CD4-positive, alpha-beta T cell treated with Interleukin-6 for 4 hours (primary cell): Measurements from ENCODE around the gene HSPB9.

Experiments used
- DNase-seq: peaks from one replicate; pipeline ENCODE4 v3.0.0-alpha.2; 2020; ENCODE audit warnings: mixed read lengths

HSPB9 gene

DNA sequence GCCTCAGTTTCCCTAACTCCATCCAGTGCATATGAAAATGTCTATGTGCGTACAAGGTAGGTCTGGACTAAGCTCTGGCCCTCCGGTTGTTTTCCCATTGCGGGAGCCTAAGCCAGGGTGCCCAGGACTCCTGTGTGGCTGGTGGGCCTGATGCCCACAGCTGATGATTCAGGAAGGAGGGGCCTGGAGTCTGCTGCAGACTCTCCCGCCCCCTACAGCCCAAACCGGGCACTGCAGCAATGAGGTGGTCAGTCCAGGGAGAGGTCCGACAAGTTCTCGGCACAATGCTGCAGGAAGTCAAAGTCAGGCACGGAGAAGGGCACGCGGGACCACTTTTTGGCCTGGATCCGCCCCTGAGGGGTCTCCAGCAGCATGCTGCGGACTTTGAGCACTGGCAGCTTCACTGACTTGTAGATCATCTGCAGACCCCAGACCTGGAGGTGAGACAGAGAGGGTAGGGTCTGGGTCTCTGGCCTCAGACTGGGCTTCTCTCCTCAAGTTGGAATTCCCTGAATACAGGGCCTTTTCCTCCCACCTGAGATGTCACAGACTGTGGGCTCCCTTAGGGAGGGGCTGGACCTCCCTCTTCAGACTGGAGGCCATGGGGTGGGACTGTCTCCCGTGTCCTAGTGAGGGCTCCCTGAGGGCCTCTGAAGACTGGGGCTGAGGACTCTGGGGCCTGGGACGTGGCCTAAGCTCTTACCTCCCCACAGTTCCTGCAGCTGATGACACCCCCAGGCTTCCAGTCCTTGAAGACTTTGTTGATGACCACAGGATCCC is 20.9 kb upstream of the HSPB9 start:
- DNase-seq, result peak; percentile 71

DNA sequence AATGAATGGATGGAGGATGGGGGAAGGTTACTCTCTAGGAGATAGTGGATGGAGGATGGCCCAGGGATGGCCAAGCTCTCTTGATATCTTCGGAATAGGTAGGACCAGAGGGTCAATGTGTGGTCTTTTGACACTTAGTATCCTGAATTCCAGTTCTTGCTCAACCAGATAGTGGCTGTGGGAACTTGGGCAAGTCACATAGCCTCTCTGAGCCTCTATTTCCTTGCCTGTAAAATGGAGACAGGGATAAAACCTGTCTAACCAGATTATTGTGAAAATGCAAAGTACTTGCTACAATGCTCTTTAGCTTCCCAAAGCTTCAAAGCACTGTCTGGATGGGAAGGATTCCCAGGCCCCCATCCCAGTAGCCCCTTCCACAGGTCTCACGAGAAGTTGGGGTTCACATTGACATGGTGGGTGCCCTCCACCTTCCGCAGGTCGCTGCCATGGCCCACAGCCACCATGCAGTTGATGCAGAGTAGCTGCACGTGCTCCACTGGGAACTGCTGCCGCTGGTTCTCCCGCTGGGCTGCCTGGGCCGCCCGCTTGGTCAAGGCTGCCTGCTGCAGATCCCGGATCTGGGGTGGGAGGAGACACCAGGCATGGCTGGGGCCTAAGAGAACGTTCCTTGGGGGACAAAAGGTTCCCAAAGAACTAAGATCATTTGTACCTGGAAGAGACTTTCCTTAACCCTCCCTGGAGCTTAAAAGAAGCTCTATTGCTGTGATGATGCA is 19.2 kb upstream of the HSPB9 start:
- no peak for DNase-seq

- DNase-seq, result no peak
Observed at GRCh38 chr17:42104264-42104663, 18.3 kb upstream of the HSPB9 start.

GRCh38 chr17:42106009-42106408 is 16.6 kb upstream of the HSPB9 start:
- no peak for DNase-seq

GRCh38 chr17:42107124-42107523 is 15.5 kb upstream of the HSPB9 start:
- DNase-seq, result no peak

GRCh38 chr17:42107597-42108576 is 14.7 kb upstream of the HSPB9 start:
- peak; percentile 94 for DNase-seq

GRCh38 chr17:42109086-42109485 is 13.5 kb upstream of the HSPB9 start:
- no peak for DNase-seq

GRCh38 chr17:42110301-42111264 is 12.0 kb upstream of the HSPB9 start:
- peak; percentile 15 for DNase-seq

DNA sequence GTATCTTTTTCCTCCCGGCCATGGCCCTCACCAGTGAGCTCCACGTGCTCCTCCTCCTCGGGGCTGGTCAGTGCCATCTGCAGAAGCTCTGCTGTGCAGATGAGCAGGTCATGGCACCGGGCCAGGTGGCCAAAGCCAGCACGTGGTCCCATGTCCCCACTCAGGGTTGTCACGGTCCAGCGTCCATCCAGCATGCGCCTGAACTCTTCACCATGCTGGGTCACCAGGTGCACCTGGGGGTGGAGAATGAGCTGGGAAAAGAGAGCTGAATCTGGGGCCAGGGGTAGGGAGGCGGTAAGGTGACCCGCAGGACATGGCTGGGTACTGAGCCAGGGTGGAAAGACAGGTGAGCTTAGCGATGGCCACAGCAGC is 11.4 kb upstream of the HSPB9 start:
- DNase-seq, result no peak

DNA sequence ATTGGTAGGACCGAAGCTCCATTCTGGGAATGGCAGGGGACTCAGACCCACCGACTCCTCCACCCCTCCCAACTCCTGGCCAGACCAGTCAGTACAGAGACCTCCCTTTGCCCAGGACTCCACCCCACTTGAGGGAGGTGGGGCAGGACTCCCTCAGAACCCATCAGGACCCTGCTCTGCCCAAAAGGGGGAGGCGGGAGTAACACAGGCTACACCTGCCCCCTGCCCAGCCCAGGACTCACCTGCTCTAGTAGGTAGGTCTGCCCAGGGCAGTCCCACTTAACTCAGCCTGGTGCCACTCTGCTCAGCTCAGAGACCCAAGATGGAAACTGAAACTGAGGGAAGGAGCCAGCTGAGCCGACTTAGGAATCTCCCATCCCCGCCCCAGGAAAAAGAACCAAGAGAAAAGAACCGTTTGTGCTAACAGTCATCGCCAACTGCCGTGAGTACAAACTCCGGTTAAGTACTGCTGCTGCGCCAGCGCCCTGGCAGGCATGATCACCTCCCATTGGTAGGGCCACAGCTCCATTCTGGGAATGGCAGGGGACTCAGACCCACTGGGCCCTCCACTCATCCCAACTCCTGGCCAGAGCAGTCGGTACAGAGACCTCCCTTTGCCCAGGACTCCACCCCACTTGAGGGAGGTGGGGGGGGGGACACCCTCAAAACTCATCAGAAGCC is 10.6 kb upstream of the HSPB9 start:
- no peak for DNase-seq

- peak; percentile 85 for DNase-seq
Observed at GRCh38 chr17:42112552-42113176, 9.9 kb upstream of the HSPB9 start, which contains the start of gene DHX58. DHX58 (minus strand) TSS chr17:42112714; CDS start chr17:42111892, 822 bp downstream.

GRCh38 chr17:42113293-42114069 is 9.1 kb upstream of the HSPB9 start:
- DNase-seq, result no peak

- no peak for DNase-seq
Observed at GRCh38 chr17:42114118-42114517, 8.5 kb upstream of the HSPB9 start.

GRCh38 chr17:42116705-42117396 is 5.8 kb upstream of the HSPB9 start:
- DNase-seq, result peak; percentile 87

DNA sequence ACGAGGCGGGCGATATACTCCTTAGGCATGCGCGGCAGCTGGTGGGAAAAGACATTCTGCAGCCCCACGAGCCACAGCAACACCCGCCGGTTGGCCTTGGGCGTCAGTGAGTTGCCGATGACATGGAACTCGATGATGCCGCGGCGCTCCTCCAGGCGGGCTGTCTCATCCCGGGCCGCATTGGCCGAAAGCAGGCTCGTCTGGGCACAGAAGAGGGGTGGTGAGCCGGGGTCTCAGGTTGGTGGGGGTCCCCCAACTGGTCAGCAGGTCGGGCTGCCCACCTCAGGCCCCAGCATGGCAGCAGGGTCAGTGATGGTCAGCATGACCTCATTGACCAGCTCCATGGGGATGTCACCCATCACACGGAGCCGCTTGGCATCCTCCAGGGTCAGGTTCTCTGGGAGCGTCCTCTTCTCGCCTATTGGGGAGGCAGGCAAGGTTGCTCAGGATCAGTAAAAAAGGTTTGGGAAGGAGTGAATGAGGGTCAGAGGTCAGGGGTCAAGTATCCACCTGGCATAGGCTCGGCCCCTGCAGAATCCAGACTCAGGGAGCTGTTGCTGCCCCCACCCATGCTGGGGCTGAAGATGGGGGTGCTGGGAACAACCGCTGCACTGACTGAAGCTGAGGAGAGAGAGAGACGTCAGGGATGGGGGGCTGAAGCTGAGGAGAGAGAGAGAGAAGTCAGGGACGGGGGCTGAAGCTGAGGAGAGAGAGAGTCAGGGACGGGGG is 5.0 kb upstream of the HSPB9 start:
- DNase-seq, result no peak

GRCh38 chr17:42118126-42118510 is 4.5 kb upstream of the HSPB9 start:
- DNase-seq, result no peak

GRCh38 chr17:42118545-42118944 is 4.1 kb upstream of the HSPB9 start:
- peak; percentile 59 for DNase-seq

- DNase-seq, result no peak
Observed at GRCh38 chr17:42119301-42119700, 3.3 kb upstream of the HSPB9 start.
